GM12892 (cell line): ENCODE measurements around the gene PHF21A.

Source experiments
- POLR2A ChIP-seq: IDR thresholded peaks from 2 replicates; pipeline ENCODE4 v1.6.1; 2011; ENCODE audit warnings: low read depth, low read length, control low read depth
- TAF1 ChIP-seq: IDR thresholded peaks from 2 replicates; pipeline ENCODE4 v1.6.1; 2011; ENCODE audit warnings: low read depth, mild to moderate bottlenecking, control low read depth, low read length, borderline replicate concordance

GRCh38 chr11:46112961-46113607, 8.2 kb downstream of the PHF21A start:
- no peak for TF ChIP-seq POLR2A
- TF ChIP-seq TAF1 = no peak
